ENCODE measurements around the gene RPS6KB2.
"Not testable (repeated sequence)": the region's sequence is repeated elsewhere in the genome, so short reads cannot be mapped to it uniquely, and the experiment has no call there.

RPS6KB2 gene

DNA sequence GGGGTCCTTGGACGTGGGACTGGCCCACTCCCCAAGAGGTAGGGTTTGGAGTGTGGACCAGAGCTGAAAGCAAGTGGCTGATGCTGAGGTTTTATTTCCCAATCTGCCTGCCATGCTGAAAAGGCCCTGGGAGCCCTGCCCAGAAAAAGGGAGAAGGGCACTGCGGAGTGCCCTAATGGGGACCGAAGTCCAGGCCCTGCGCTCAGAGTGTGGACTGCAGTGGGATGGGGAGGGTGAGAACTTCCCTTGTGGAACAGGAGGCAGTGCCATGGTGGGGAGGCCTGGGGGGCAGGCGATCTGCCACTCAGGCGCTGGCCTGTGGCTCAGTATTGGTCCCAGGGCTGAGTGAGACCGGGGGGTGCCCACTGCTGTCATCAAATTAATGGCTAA is 19.9 kb downstream of the RPS6KB2 start:
- no peak for DNase-seq

DNA sequence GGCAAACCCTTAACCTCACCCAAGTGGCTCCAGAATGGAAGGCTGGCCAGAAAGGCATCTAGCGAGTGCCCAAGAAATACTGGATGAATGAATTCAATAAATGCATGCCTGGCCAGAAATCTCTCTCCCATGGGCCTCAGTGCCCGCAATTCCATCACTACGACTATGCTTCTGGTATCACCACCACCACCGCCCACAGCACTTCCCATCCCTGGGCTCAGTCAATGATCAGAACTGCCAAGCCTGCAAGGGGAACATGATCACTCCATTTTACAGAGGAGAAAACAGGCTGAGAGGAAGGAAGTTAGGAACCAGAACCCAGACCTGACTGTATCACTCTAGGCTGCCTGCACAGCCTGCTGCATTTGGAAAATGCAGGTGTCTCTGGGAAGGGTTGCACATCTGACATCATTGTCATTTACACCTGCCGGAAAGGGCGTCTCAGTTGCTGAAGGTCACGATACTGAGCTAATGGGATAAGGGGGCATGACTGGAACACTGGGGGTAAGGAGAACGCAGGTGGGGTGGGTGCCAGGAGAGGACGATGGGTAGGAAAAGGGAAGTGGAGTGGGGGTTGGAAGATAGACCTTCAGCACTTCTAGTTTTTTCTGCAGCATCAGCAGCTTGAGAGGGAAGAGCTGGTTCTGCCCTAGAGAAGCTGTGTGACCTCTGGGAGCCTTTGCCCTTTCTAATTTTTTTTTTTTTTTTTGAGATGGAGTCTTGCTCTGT is 21.0 kb downstream of the RPS6KB2 start:
- no peak for DNase-seq

GRCh38 chr11:67450796-67451657 is 22.7 kb downstream of the RPS6KB2 start:
- no peak for DNase-seq

GRCh38 chr11:67451658-67451976 is 23.3 kb downstream of the RPS6KB2 start:
- DNase-seq = no peak

GRCh38 chr11:67452141-67452952 is 24.1 kb downstream of the RPS6KB2 start, which contains the start of gene GPR152:
Gene GPR152, minus strand, starts transcription at chr11:67452729. Its CDS starts 5 bp downstream, at chr11:67452724.
- no peak for DNase-seq

GRCh38 chr11:67453816-67454732 is 25.8 kb downstream of the RPS6KB2 start:
- DNase-seq = no peak

DNA sequence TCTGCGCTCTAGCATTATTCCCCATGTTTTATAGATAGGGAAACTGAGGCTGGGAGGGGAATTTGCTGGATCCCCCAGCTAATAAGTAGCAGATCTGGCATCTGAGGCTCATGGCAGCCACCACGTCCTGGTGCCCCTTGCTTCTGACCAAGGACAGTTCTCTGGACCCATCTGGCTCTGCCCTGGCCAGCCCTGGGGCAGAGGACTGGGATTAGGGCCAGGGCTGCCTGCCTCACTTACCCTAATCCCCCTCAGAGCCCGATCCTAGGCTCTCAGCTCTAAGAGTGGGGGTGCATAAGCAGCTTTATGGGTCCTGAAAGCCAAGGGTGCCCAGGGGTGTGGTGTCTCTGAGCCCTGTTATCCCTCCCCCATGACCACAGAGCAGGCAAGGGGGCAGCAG is 26.8 kb downstream of the RPS6KB2 start, which contains the start of gene CABP4:
CABP4 (plus strand) TSS at position 301 of the 400 bp plus-strand sequence; CDS start at position 371, 70 bp downstream.
- no peak for DNase-seq

- DNase-seq = no peak
Observed at GRCh38 chr11:67456068-67456705, 27.9 kb downstream of the RPS6KB2 start.

- DNase-seq = no peak
Observed at GRCh38 chr11:67457453-67457852, 29.2 kb downstream of the RPS6KB2 start.

GRCh38 chr11:67458266-67458665 is 30.0 kb downstream of the RPS6KB2 start:
- no peak for DNase-seq

DNA sequence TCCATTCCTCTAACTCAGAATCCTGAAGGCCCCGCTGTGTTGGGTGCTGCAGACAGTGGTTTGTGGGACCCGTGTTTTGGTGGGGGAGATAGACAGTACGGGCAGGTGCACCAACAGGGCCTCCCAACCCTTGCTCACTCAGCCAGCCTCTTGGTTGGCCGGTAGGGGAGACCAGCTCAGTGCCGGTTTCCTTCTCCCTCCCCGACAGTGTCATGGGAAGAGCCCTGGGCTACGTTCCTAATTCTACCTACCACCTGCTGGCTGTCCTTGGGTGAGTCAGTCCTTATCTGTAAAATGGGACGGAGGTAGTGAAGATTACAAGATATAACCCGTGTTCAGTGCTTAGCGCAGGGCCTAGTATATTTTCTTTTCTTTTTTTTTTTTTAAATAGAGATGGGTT is 34.9 kb downstream of the RPS6KB2 start:
- no peak for DNase-seq

- DNase-seq = no peak
Observed at GRCh38 chr11:67463680-67464410, 35.6 kb downstream of the RPS6KB2 start.

- peak; percentile 96 for DNase-seq
Observed at GRCh38 chr11:67464411-67465188, 36.3 kb downstream of the RPS6KB2 start.

DNA sequence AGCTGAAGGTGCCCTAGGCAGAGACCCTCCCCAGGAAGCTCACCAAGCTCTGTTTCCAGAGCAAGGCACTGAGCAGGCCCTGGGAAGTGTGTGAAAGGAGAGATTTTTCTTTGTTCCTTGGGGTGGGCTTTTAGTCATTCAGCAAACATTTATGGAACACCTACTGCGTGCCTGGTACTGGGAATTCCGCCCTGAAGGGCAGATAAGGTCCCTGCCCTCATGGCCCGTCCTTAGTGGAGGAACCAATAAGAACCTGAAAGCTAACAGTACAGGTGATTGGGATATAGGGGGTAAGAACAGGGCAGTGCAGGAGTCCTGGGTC is 36.9 kb downstream of the RPS6KB2 start:
- DNase-seq = no peak

- not testable (repeated sequence) for DNase-seq
Observed at GRCh38 chr11:67465530-67465929, 37.2 kb downstream of the RPS6KB2 start.

GRCh38 chr11:67466367-67466766 is 38.1 kb downstream of the RPS6KB2 start:
- no peak for DNase-seq

DNA sequence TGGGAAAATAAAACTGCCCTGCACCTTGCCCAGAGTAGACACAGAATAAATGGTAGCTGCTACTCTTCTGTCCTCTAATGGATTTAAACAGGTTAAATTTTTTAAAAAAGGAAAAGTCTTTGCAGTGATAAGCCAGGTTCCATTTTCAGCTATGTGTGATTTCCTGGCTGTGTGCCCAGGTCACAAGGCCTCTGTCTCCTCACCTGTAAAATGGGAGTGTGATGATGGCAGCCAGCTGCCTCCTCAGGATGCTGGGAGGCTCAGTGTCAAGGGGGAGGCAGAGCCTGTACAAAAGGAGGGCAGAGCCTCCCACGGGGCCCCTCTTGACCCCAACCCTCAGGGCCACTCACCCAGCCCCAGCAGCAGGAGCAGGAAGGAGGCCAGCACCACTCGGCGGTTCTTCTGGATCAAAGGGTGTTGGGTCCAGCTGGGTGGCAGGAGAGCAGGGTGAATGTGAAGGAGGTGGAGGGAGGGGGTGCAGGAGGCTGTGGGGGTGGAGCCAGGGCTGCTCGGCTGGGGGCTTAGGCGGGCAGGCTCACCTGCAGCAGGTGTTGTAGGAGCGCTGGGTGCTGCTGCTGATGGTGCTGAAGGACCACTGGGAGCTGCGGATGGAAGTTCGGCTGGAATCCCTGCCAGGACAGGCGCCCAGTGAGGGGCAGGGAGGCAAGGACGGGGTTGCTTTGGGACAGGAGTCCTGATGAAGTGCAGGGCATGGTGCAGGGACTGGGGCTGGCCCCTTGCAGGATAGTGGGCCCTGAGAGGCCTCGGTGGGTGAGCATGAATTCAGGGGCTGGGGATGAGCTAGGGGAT is 38.9 kb downstream of the RPS6KB2 start:
- DNase-seq = no peak

- DNase-seq = no peak
Observed at GRCh38 chr11:67468056-67468455, 39.8 kb downstream of the RPS6KB2 start.

DNA sequence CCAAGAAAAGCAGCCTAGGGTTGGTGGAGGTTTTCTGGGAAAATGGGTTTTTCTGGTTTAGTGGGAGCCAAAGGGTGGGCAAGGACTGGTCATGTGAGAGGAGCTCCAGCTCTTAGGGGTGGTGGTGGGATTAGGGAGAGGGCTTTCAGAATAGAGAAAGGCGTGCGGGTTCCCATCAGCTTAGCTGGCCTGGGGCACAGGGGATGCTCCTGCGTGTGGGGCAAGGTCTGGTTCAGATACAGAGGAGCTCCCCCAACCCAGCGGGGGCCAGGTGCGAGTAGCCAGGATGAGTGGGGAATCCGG is 40.1 kb downstream of the RPS6KB2 start:
- no peak for DNase-seq

Measured in 8988T (cell line).